ACC112 (cell line): ENCODE data around the gene PDE4B.
A peak's percentile ranks its signal among the peaks of the same experiment; 100 is the strongest.

Experiments
- H2AFZ ChIP-seq: fragments of 200-600 bp; sonication (generic); one replicate; pipeline ENCODE4 v1.6.0; 2017; ENCODE audit warnings: antibody characterized with exemption, low read length; ENCODE audit not compliant: unreplicated experiment
- H3K27ac ChIP-seq: fragments of 200-600 bp; sonication (generic); 2 replicates; pipeline ENCODE4 v1.5.1; 2014; ENCODE audit warnings: low read depth, mild to moderate bottlenecking, antibody characterized with exemption, low read length, moderate library complexity
- H3K27me3 ChIP-seq: fragments of 200-600 bp; sonication (generic); 2 replicates; pipeline ENCODE4 v1.6.1; 2014; ENCODE audit warnings: mild to moderate bottlenecking, antibody characterized with exemption, low read length, moderate library complexity, mixed read lengths; ENCODE audit not compliant: insufficient read depth
- H3K36me3 ChIP-seq: fragments of 200-600 bp; sonication (generic); 2 replicates; pipeline ENCODE4 v1.6.1; 2016; ENCODE audit warnings: mild to moderate bottlenecking, antibody characterized with exemption, low read length, moderate library complexity, mixed read lengths; ENCODE audit not compliant: insufficient read depth
- H3K4me1 ChIP-seq: fragments of 200-600 bp; sonication (generic); one replicate; pipeline ENCODE4 v1.6.1; 2016; ENCODE audit warnings: low read length, mixed read lengths; ENCODE audit not compliant: insufficient read depth, unreplicated experiment, control insufficient read depth
- H3K4me3 ChIP-seq: fragments of 200-600 bp; sonication (generic); 2 replicates; pipeline ENCODE4 v1.5.1; 2014; ENCODE audit warnings: mild to moderate bottlenecking, low read depth, low read length
- H3K79me2 ChIP-seq: fragments of 200-600 bp; sonication (generic); one replicate; pipeline ENCODE4 v1.6.0; 2016; ENCODE audit warnings: low read length; ENCODE audit not compliant: control insufficient read depth, unreplicated experiment, insufficient read depth

PDE4B gene

DNA sequence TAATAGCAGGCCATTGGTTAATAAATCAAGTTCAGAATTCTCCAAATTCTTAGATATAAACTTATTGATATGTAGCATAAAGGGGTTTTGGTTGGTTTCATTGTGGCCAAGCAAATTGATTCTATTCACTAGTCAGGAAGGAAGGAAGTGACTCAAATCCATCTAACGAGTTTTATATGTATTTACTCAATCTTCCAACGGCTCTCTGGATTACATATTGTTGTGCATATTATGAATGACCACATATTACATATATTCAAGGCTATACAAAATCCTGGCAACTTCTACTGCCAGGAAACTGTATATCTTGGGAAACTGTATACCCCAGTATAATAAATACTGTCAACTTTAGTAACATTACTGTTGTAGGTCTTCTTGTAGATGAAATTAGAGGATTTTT lies 20.1 kb upstream of the PDE4B start:
- Histone ChIP-seq H3K27ac (no peak overlapping the region), H3K4me3 (no peak overlapping the region)

DNA sequence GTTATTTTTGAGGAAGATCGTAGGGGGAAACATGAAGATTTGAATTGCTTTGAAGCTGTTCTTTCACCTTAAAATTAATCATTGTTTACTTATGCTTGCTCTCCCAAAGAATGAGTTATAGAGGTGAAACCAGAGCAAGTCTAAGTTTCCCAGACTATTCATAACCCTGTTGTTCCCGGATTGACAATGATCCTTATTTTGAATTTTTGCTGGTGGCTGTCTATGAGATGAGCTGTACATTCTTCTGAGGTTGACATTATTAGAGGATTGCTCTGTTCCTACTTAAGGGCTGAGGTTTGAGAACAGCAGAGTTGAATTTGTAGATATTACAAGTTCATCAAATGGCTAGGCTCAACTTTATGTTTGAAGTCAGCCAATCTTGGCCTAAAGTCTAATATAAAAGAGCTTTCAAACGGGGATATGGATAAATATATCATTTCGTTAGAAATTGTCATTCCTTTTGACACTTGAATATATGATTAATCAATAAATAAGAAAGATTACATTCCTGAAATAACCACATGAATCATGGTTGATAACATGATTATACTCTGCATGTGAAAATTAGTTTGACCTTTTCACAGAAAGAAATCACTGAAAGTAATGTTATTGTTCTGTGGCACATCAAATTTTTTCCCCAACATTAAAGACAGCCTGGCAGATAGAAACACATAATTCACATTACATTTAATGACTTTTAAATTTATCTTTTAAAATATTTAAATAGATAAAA lies 19.1 kb upstream of the PDE4B start:
- no peak overlapping the region for H3K27ac ChIP-seq
- no peak overlapping the region for H2AFZ ChIP-seq
- H3K79me2 ChIP-seq = no peaks in the 10 kb centered on the region
- H3K4me3 ChIP-seq = no peak overlapping the region
- no peaks in the 10 kb centered on the region for H3K4me1 ChIP-seq
- no peaks in the 10 kb centered on the region for H3K36me3 ChIP-seq
- no peaks in the 10 kb centered on the region for H3K27me3 ChIP-seq

More for the DNA sequence above, 20.1 kb upstream of the PDE4B start:
- H2AFZ ChIP-seq = no peak overlapping the region
- H3K36me3 ChIP-seq = no peaks in the 10 kb centered on the region
- H3K4me1 ChIP-seq = no peaks in the 10 kb centered on the region
- no peaks in the 10 kb centered on the region for H3K27me3 ChIP-seq
- H3K79me2 ChIP-seq = no peaks in the 10 kb centered on the region

DNA sequence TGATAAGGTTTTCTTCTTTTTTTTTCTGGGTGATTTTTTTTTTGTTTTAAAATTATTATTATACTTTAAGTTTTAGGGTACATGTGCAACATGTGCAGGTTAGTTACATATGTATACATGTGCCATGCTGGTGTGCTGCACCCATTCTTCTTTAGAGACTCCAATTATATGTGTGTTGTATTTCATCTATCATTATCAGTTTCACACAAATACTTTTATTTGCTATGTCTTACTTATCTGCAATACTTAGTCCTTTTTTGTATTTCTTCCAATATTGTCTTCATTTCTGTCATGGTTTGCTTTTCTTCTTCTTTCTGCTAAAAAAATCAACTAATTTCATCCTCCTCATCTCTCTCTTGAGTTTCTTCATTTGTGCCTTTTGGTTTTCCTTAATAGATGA lies 3.9 kb upstream of the PDE4B start:
- Histone ChIP-seq H3K36me3 (no peaks in the 10 kb centered on the region), H3K4me3 (no peak overlapping the region), H2AFZ (no peak overlapping the region), H3K27me3 (no peaks in the 10 kb centered on the region), H3K27ac (no peak overlapping the region), H3K4me1 (peaks cover 14% of the 10 kb centered on the region), H3K79me2 (no peaks in the 10 kb centered on the region)

DNA sequence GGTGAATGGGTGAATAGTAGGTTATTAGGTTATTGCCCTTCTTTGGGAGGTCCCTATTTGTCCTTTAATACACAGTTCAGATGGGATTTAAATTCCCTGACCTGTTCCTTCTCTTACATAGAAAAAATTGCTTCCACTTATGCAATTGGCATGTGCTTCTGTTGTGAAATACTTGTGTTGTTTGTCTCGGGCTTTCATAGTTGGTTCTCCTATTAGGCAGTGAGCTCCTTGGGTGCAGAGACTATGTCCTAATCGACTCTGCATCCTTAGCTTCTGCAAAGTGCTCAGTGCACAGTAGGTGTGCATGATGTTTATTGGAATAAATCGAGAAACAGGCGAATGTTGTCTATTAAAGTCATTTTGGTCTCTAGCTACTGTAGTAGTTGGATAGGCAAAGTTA lies 1.3 kb upstream of the PDE4B start:
- Histone ChIP-seq H3K4me3 (no peak overlapping the region), H3K79me2 (no peaks in the 10 kb centered on the region), H3K36me3 (no peaks in the 10 kb centered on the region), H2AFZ (no peak overlapping the region), H3K4me1 (peaks cover 24% of the 10 kb centered on the region), H3K27ac (no peak overlapping the region), H3K27me3 (no peaks in the 10 kb centered on the region)

DNA sequence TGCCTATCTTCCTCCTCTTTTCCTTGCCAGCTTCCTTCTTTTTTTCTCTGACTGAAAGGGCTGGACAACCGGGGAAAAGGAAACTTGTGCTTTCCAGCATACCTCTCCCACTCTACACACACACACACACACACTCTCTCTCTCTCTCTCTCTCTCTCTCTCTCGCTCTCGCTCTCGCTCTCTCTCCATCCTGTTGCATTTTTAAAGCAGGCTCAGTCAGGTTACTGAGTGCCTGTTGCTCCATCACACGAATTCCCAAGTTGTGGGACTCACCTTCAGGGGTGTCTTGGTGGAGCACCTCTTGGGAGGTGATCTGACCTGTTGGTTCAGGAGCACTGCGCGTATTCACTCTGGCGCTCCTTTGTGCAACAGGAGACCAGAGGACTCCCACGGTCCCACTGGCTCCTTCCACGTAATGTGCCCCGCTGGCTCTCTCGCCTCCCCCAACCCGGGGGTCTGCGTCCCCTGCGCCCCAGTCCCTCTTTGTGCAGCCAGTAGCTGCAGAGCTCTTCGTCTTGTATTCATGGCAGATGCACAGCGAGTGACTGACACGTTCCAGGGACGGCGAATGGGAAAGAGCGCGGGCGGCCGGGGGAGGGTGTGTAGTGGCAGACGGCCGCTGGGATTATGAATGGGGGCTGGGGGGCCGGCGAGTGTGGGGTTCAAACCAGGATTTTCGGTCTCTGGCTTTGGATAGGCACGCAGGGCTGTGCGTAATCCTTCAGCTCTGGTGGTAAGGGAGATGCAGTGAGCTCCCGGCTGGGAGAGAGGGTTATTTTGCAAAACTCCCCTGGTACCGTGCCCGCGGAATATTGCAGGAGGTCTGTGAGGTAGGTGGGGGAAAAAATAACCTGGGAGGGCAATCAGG lies 660 bp upstream of the PDE4B start:
- H3K36me3 ChIP-seq = no peaks in the 10 kb centered on the region
- no peaks in the 10 kb centered on the region for H3K79me2 ChIP-seq
- H3K27ac ChIP-seq = no peak overlapping the region
- peak overlapping the region; percentile 97 for H2AFZ ChIP-seq
- no peaks in the 10 kb centered on the region for H3K27me3 ChIP-seq
- peaks cover 24% of the 10 kb centered on the region for H3K4me1 ChIP-seq
- peak overlapping the region; percentile 92 for H3K4me3 ChIP-seq

DNA sequence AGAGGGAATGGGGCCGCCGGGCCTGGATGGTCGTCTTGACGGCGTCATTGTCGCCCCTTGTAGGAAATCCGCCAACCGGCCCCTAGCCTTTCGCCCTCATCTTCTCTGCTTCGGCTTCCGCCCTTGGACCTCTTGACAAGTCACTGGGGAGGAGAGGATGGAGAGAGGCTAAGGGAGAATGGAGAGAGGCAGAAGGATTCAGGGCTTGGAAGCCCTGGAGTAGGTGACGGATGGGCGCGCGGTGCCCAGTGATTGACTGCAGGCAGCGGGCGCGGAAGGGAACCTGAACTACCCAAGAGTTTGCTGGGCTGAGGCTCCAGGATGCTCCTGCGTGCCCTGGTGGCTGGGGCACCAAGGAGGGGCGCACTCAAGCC lies 651 bp downstream of the PDE4B start:
- H3K36me3 ChIP-seq = no peaks in the 10 kb centered on the region
- H3K4me1 ChIP-seq = peaks cover 24% of the 10 kb centered on the region
- peak overlapping the region; percentile 92 for H3K4me3 ChIP-seq
- H3K79me2 ChIP-seq = no peaks in the 10 kb centered on the region
- peak overlapping the region; percentile 97 for H2AFZ ChIP-seq
- H3K27me3 ChIP-seq = no peaks in the 10 kb centered on the region
- H3K27ac ChIP-seq = no peak overlapping the region

DNA sequence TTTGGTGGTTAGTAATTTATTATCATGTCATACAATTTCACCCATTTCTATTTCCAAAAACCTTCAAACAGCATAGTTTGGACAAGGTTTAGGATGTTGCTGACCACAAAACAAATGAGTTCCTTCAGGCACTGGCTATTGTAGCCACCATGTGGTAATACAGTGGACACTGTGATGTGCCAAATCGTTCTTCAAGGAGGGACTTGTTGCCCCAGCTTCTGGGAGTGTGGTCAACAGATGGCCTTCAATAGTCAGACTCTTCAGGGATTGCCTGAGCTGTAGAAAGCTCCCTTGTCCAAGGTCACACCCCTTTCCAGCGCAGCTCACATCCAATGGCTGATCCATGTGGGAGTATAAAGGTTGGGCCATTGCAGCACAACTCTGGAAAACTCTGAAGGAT lies 2.6 kb downstream of the PDE4B start:
- Histone ChIP-seq H2AFZ (no peak overlapping the region), H3K4me1 (peaks cover 33% of the 10 kb centered on the region), H3K27me3 (no peaks in the 10 kb centered on the region), H3K27ac (no peak overlapping the region), H3K36me3 (no peaks in the 10 kb centered on the region), H3K79me2 (no peaks in the 10 kb centered on the region), H3K4me3 (no peak overlapping the region)

DNA sequence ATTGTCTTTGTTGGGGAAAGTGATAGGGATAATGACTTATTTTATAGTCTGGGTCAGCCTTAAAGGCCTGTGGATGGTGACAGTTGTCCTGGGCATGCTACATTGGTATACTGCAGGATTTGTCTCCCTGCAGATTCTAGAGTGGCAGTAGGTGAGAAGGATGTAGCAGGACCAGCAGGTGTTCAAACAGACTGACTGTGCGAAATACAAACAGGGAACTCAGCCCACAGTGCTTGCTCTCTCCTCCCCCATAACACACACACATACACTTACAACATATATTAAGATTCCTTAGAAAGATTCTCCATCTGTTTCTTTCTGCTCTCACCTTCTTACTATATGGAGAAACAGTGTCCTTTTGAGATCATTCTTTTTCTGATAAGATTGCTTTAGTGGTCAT lies 6.9 kb downstream of the PDE4B start:
- Histone ChIP-seq H3K27ac (no peak overlapping the region), H3K79me2 (no peaks in the 10 kb centered on the region), H3K36me3 (no peaks in the 10 kb centered on the region), H3K4me1 (peaks cover 12% of the 10 kb centered on the region), H3K4me3 (no peak overlapping the region), H2AFZ (no peak overlapping the region), H3K27me3 (no peaks in the 10 kb centered on the region)

DNA sequence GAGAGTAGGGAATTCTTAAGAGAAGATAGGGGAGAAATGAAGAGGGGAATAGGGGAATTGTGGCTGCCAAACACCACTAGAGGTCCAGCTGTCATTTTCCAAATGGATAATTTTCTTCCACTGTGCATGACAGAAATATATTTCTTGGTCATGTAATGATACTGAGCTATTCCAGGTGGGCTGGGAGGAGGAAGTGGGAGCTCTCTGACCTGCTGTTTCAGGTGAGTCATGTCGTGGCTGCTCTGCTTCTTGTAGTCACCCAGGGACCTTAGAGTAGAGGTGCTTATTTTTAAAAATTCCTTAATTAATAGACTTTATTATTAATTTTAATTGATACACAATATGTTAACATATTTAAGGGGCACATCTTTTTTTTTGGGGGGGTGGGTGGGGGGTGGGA lies 11.9 kb downstream of the PDE4B start:
- Histone ChIP-seq H3K27ac (no peak overlapping the region), H3K79me2 (no peaks in the 10 kb centered on the region), H2AFZ (no peak overlapping the region), H3K4me3 (no peak overlapping the region), H3K36me3 (no peaks in the 10 kb centered on the region), H3K4me1 (no peaks in the 10 kb centered on the region), H3K27me3 (no peaks in the 10 kb centered on the region)

DNA sequence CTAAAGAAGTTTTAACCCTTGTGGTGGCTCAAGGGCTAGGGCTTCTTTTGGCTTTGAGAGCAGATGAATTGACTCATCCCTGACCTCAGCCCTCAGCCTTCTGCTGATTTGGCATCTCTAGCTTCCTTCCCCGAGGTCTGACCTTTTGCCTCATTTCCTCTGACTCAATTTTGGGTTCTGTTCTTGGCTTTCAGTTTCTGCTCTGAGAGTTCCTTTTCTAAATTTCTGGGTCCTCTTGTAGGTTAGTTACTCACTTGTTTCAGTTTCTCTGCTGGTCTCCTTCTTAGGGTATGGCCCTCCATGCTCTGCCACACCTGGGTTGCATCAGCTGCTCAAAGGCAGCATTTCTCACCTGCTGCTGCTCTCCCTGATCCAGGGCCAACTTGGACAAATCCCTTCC lies 19.4 kb downstream of the PDE4B start:
- no peaks in the 10 kb centered on the region for H3K36me3 ChIP-seq
- H3K27ac ChIP-seq = peak overlapping the region; percentile 91
- peak overlapping the region; percentile 72 for H3K4me3 ChIP-seq
- H2AFZ ChIP-seq = peak overlapping the region; percentile 65
- H3K4me1 ChIP-seq = peaks cover 29% of the 10 kb centered on the region
- H3K79me2 ChIP-seq = no peaks in the 10 kb centered on the region
- H3K27me3 ChIP-seq = no peaks in the 10 kb centered on the region

DNA sequence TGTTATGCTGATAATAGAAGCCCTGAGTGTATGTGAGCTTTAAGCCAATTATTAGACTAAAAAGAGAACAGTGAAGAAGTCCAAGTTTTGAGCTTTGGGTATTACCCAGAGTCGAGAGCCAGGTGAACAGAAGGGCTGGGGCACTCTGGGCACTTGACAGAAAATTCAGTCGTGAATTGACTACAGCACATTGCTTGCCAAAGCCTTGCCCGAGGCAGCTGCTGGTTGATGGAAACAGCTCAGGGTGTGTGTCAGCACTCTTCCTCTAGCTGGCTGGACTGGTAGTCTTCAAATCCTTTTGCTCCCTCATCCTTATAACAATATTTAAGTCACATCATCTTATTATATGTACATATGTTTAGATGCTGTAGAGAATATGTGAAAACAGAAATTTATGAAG lies 21.3 kb downstream of the PDE4B start:
- H3K36me3 ChIP-seq = no peaks in the 10 kb centered on the region
- no peaks in the 10 kb centered on the region for H3K79me2 ChIP-seq
- no peaks in the 10 kb centered on the region for H3K27me3 ChIP-seq
- H2AFZ ChIP-seq = peak overlapping the region; percentile 67
- H3K27ac ChIP-seq = no peak overlapping the region
- H3K4me3 ChIP-seq = no peak overlapping the region
- H3K4me1 ChIP-seq = peaks cover 33% of the 10 kb centered on the region
